Heart left ventricle (tissue), 13 donors: ENCODE results near the gene MAGI2.

ENCODE experiments used
- CTCF ChIP-seq, 12 donors: fragments of 200-600 bp; sonication (generic) in 4 of 12; IDR thresholded peaks; one replicate each; pipeline versions ENCODE4 v1.5.0 to v1.8.0; 2018 to 2022; ENCODE audit warnings: antibody characterized with exemption in 12 of 12, mild to moderate bottlenecking in 5 of 12
- POLR2A ChIP-seq, 2 donors: fragments of 450-650 bp; IDR thresholded peaks; one replicate each; pipeline ENCODE4 v1.6.1; 2017; ENCODE audit warnings: antibody characterized with exemption in 2 of 2, mild to moderate bottlenecking in 2 of 2, moderate library complexity in 2 of 2
- donor health status: ischemic (EF 13 %, LVEDD 7.1; RV severe dilation, severe dysfunction).
- donor health status: DM: no; HTN: yes; CAD: no.
- donor health status: DM: no; HTN: no; CAD: no.
- donor health status: ischemic (EF 25% LVEDD 6.9; RV normal size, moderate dysfunction).
- donor health status: ischemic (EF 25% LVEDD 5.7; RV mildly dilated, moderate dysfunction).
- donor health status: ischemic (EF 35%, LVEDD 5.7; RV mildly dilated, moderate dysfunction).
- donor health status: nonischemic (EF 11% LVEDD 7.7; RV severe dilation, severe dysfunction).
- donor health status: DM: yes; HTN: yes; CAD: no.
- donor health status: PGD.
- donor health status: ischemic (EF 29% LVEDD 5.4; RV normal size, mild dysfunction).
- donor health status: nonischemic (EF 23%, LVEDD 6.1; RV moderate dilation, normal function).

- no peak for TF ChIP-seq CTCF (IDR thresholded peaks at IDR 0.05)
- TF ChIP-seq POLR2A (IDR thresholded peaks at IDR 0.05), result no peak
Measured at GRCh38 chr7:78594156-78594555, 859.3 kb downstream of the MAGI2 start.
